K562 (cell line): ENCODE measurements around the gene ETV4. TPM values are rescaled to one million over a fixed set of nuclear protein-coding genes. Genes with fewer than 3 reads are reported as not detected.
A peak's percentile ranks its signal among the peaks of the same experiment; 100 is the strongest.

Experiments
- ATAC-seq: fragments of 200-7000 bp; cut with Tn5 transposase; 3 replicates; pipeline ENCODE4 v1.9.1; 2020; ENCODE audit warnings: moderate library complexity
- BruUV-seq: library from RNA; stranded (reverse); fragments of 400-500 nt; replicated peaks from 2 replicates; lab custom pipeline; 2021; lab: Mats Ljungman, UMichigan
- CTCF ChIA-PET: fragments of 300-600 bp; formaldehyde crosslinking; extraction: SDS; loops from one replicate; lab custom pipeline; 2021; ENCODE audit warnings: low intra/inter-chr PET ratio; lab: Yijun Ruan, JAX
- POLR2A ChIA-PET: fragments of 300-600, 350-650 bp; sonication (Branson Sonifier 250); formaldehyde crosslinking; extraction: SDS; loops from one replicate; lab custom pipeline; 2021; ENCODE audit warnings: antibody characterized with exemption, inconsistent platforms; lab: Yijun Ruan, JAX
- DNase-seq, 4 experiments: peaks; one replicate each; pipeline versions ENCODE4 v3.0.0 to v3.0.0-alpha.2; 2011 to 2018; ENCODE audit warnings: low spot score in 3 of 4, mixed read lengths in 3 of 4; ENCODE audit errors: extremely low read depth in 1 of 4
- FAIRE-seq: peaks from 2 replicates; lab custom pipeline; 2011; peaks lifted over from hg19 to GRCh38; lab: Jason Lieb, UNC
- H2AFZ ChIP-seq: 2 replicates; pipeline ENCODE4 v1.6.0; 2011; ENCODE audit warnings: low read depth, low read length, control low read depth, inconsistent platforms
- H3K27ac ChIP-seq: fragments of 200-600 bp; 3 replicates; pipeline ENCODE4 v1.8.0; 2011; ENCODE audit warnings: low read depth, mild to moderate bottlenecking, control low read depth, inconsistent platforms, low read length, moderate library complexity, mixed read lengths; ENCODE audit errors: extremely low read depth
- H3K27me3 ChIP-seq, 2 experiments: fragments of 300-600 bp in 1 of 2; 2 replicates in 1 of 2; 3 replicates in 1 of 2; pipeline versions ENCODE4 v1.6.0 to v1.8.0; 2011; ENCODE audit warnings: inconsistent platforms in 2 of 2, low read length in 2 of 2, mild to moderate bottlenecking in 1 of 2, mixed read lengths in 1 of 2, moderate library complexity in 1 of 2; ENCODE audit not compliant: control insufficient read depth in 2 of 2, insufficient read depth in 2 of 2
- H3K36me3 ChIP-seq: fragments of 300-600 bp; 3 replicates; pipeline ENCODE4 v1.8.0; 2011; ENCODE audit warnings: mild to moderate bottlenecking, low read length, inconsistent platforms; ENCODE audit not compliant: control insufficient read depth, insufficient read depth
- H3K4me1 ChIP-seq, 2 experiments: fragments of 200-600 bp in 1 of 2; replicated peaks in 1 of 2; 2 replicates in 1 of 2; 3 replicates in 1 of 2; pipeline versions ENCODE4 v1.5.1 to v1.8.0; 2011; ENCODE audit warnings: inconsistent platforms in 2 of 2, low read length in 2 of 2, mild to moderate bottlenecking in 1 of 2, mixed read lengths in 1 of 2, moderate library complexity in 1 of 2; ENCODE audit not compliant: control insufficient read depth in 2 of 2, insufficient read depth in 2 of 2
- H3K4me2 ChIP-seq: 2 replicates; pipeline ENCODE4 v1.6.1; 2011; ENCODE audit warnings: low read length, control low read depth, inconsistent platforms, mixed read lengths; ENCODE audit not compliant: insufficient read depth
- H3K4me3 ChIP-seq: fragments of 200-600 bp; sonication (generic), shearing (Covaris generic); 2 replicates; pipeline ENCODE4 v1.5.1; 2016; ENCODE audit warnings: control low read depth, inconsistent platforms
- H3K79me2 ChIP-seq: fragments of 200-600 bp; 3 replicates; pipeline ENCODE4 v1.8.0; 2011; ENCODE audit warnings: low read length, inconsistent platforms; ENCODE audit not compliant: control insufficient read depth, insufficient read depth
- H3K9ac ChIP-seq, 2 experiments: 2 replicates each; pipeline versions ENCODE4 v1.6.0 to v1.6.1; 2011; ENCODE audit warnings: low read depth in 2 of 2, low read length in 2 of 2, control low read depth in 1 of 2, inconsistent platforms in 1 of 2, mild to moderate bottlenecking in 1 of 2, mixed read lengths in 1 of 2; ENCODE audit not compliant: insufficient read depth in 1 of 2
- H3K9me1 ChIP-seq: one replicate; pipeline ENCODE4 v1.6.0; 2011; ENCODE audit warnings: inconsistent platforms, mild to moderate bottlenecking, low read length, moderate library complexity; ENCODE audit not compliant: control insufficient read depth, insufficient read depth
- H3K9me3 ChIP-seq: replicated peaks from 2 replicates; pipeline ENCODE4 v1.5.1; 2011; ENCODE audit warnings: low read depth, low read length, inconsistent platforms; ENCODE audit not compliant: control insufficient read depth, insufficient read depth
- H4K20me1 ChIP-seq: replicated peaks from 2 replicates; pipeline ENCODE4 v1.6.1; 2011; ENCODE audit warnings: low read length, inconsistent platforms, mixed read lengths; ENCODE audit not compliant: control insufficient read depth, insufficient read depth
- ELF1 ChIP-seq: fragments of 200-800 bp; sonication (Bioruptor generic); IDR thresholded peaks from 2 replicates; pipeline ENCODE4 v1.6.1; 2016; ENCODE audit warnings: missing genetic modification characterization, missing compliant biosample characterization
- POLR2A ChIP-seq: fragments of 450-650 bp; conservative IDR thresholded peaks from 2 replicates; pipeline ENCODE4 v1.6.1; 2016
- POLR2G ChIP-seq: fragments of 200-400 bp; formaldehyde crosslinking; IDR thresholded peaks from 2 replicates; pipeline ENCODE4 v1.6.1; 2017; ENCODE audit warnings: low read depth, mild to moderate bottlenecking, antibody characterized with exemption, low read length, moderate library complexity
- WHSC1 ChIP-seq: IDR thresholded peaks from one replicate; pipeline ENCODE4 v1.6.1; 2012; ENCODE audit warnings: low read length, control low read depth, inconsistent platforms
- WGBS: fragments of 100-300 bp; shearing (Covaris generic); methylation state at CpG from one replicate; pipeline ENCODE4 v1.1.6; 2016; ENCODE audit warnings: low coverage, mixed read lengths; ENCODE audit not compliant: insufficient coverage; ENCODE audit errors: missing lambda C conversion rate; 5-methylcytosine and 5-hydroxymethylcytosine counted together
- in situ Hi-C: fragments of 300-500 bp; cut with MboI; formaldehyde crosslinking; loops from 4 replicates; pipeline ENCODE4 v1.15.0; 2018; ENCODE audit warnings: inconsistent platforms, mixed read lengths
- intact Hi-C: fragments of 100-400 bp; cut with micrococcal nuclease; formaldehyde crosslinking; loops from 2 replicates; pipeline ENCODE4 v1.14.2; 2022
- polyA plus RNA-seq, 8 experiments: library from polyadenylated mRNA; depleted of rRNA in 4 of 8; stranded (reverse) in 5 of 8; unstranded in 3 of 8; fragments of >200 nt; fragmentation: Nextera tagmentation in 2 of 8; fragmentation: Illumina TruSeq in 1 of 8; extraction: Ambion mirVana in 2 of 8; extraction: Trizol in 1 of 8; gene quantifications; 2 replicates each; pipeline versions ENCODE4 v1.2.1 to v1.2.3, GENCODE V29; 2011 to 2014; ENCODE audit warnings: inconsistent platforms in 1 of 8, missing spikeins in 1 of 8
- total RNA-seq, 7 experiments: library from RNA; depleted of rRNA in 6 of 7; stranded (reverse); fragments of >200 nt in 6 of 7; fragmentation: Illumina TruSeq in 2 of 7; extraction: Trizol in 2 of 7; gene quantifications; 2 replicates each; pipeline versions ENCODE4 v1.2.1 to v1.2.3, GENCODE V29; 2011 to 2021; ENCODE audit warnings: low replicate concordance in 1 of 7

Gene ETV4
- total and polyA plus RNA-seq, 9 of the 15 experiments (the other 6 are each of a cell fraction or from before 2014, with no cell fraction given), result 5.5 to 66.3 (median 28.2) TPM

- Histone ChIP-seq H3K27ac (0 out of 3 replicates have a peak overlapping the region, but pooled peaks have one; percentile 10), H3K79me2 (no peaks in the 10 kb centered on the region), H3K9me1 (peaks cover 5% of the 10 kb centered on the region), H3K9me3 (no peaks in the 10 kb centered on the region), H4K20me1 (0 out of 2 replicates have a peak, but pooled peaks cover 3% of the 10 kb centered on the region), H3K4me1 (peaks cover 22 to 26% of the 10 kb centered on the region in 2 experiments), H3K4me3 (no peak overlapping the region), H3K4me2 (no peak overlapping the region), H3K9ac (peak overlapping the region in 1 of 2 experiments; percentile 22; a peak in 1 of 4 replicates), H3K27me3 (no peaks in the 10 kb centered on the region), H3K36me3 (peaks cover 83% of the 10 kb centered on the region), H2AFZ (no peak overlapping the region)
- no TSS peak for BruUV-seq
- ChIA-PET POLR2A (interaction anchor here (0.6 to 3.3 kb wide), 3 partner anchors 8 to 490 kb away, joined by 3 to 14 read pairs (median 4); partner anchors contain the start of gene ETV4), CTCF (no interaction called here)
- ATAC-seq, result peak; percentile 49
- DNase-seq, result peak in 3 of 4 experiments; percentile 31 to 40 (median 38)
- TF ChIP-seq POLR2A, result 0 out of 2 replicates have a peak, but pooled peaks have one; percentile 14
- no peak for TF ChIP-seq WHSC1
- peak; percentile 51; the same call in 1 of the 2 replicates for TF ChIP-seq POLR2G
- TF ChIP-seq ELF1 (tag), result no peak
- in situ Hi-C loops, result no loop called here
- intact Hi-C loops, result no loop called here
- no peak for FAIRE-seq
- 81% methylated on average over 10 of the region's 13 CpGs for WGBS
Measured at GRCh38 chr17:43528319-43528987, 17.7 kb downstream of the ETV4 start.
